Left ventricle myocardium inferior (tissue), 1 donor: ENCODE data around the gene VPS41. TPM values are rescaled to one million over a fixed set of nuclear protein-coding genes. Genes with fewer than 3 reads are reported as not detected.
"Not testable (repeated sequence)": the region's sequence is repeated elsewhere in the genome, so short reads cannot be mapped to it uniquely, and the experiment has no call there.

Experiments
- DNase-seq: peaks from one replicate; pipeline ENCODE4 v3.0.0-alpha.2; 2020
- H3K27ac ChIP-seq: fragments of 200-600 bp; replicated peaks from 2 replicates; pipeline ENCODE4 v1.8.0; 2021
- H3K27me3 ChIP-seq: fragments of 200-600 bp; 2 replicates; pipeline ENCODE4 v1.8.0; 2021; ENCODE audit warnings: low read depth
- H3K36me3 ChIP-seq: fragments of 200-600 bp; 2 replicates; pipeline ENCODE4 v1.8.0; 2021
- H3K4me1 ChIP-seq: fragments of 200-600 bp; 2 replicates; pipeline ENCODE4 v1.8.0; 2021
- H3K4me3 ChIP-seq: fragments of 200-600 bp; 2 replicates; pipeline ENCODE4 v1.8.0; 2021; ENCODE audit warnings: mild to moderate bottlenecking, moderate library complexity
- H3K9me3 ChIP-seq: fragments of 200-600 bp; replicated peaks from 2 replicates; pipeline ENCODE4 v1.8.0; 2021
- intact Hi-C: fragments of 100-400 bp; cut with micrococcal nuclease; formaldehyde crosslinking; loops from one replicate; pipeline ENCODE4 v1.11.0; 2022
- total RNA-seq: library from RNA; stranded (reverse); fragmentation: NEBNext Ultra II Directional; extraction: Animal tissue kit (Norgen Biotek cat#: 25700); gene quantifications from one replicate; pipeline ENCODE4 v1.2.1, GENCODE V29; 2021
- TF ChIP-seq, protein P1 (sequence below): fragments of 200-600 bp; IDR thresholded peaks from 2 replicates; pipeline ENCODE4 v1.8.0; 2021; ENCODE audit warnings: antibody characterized with exemption, mild to moderate bottlenecking, borderline replicate concordance
- donor health status: DM: no; HTN: yes; CAD: no; lungs with severe emphysema.

VPS41 gene
- total RNA-seq, 1 donor from 2014 or later = 43.7 TPM

- H3K36me3 ChIP-seq = no peaks in the 10 kb centered on the region
- no peak for DNase-seq
- intact Hi-C loops = no loop called here
- H3K27me3 ChIP-seq = no peaks in the 10 kb centered on the region
- no peaks in the 10 kb centered on the region for H3K9me3 ChIP-seq
- peaks cover 11% of the 10 kb centered on the region for H3K4me1 ChIP-seq
- H3K4me3 ChIP-seq = no peak overlapping the region
- TF ChIP-seq, protein P1, sequence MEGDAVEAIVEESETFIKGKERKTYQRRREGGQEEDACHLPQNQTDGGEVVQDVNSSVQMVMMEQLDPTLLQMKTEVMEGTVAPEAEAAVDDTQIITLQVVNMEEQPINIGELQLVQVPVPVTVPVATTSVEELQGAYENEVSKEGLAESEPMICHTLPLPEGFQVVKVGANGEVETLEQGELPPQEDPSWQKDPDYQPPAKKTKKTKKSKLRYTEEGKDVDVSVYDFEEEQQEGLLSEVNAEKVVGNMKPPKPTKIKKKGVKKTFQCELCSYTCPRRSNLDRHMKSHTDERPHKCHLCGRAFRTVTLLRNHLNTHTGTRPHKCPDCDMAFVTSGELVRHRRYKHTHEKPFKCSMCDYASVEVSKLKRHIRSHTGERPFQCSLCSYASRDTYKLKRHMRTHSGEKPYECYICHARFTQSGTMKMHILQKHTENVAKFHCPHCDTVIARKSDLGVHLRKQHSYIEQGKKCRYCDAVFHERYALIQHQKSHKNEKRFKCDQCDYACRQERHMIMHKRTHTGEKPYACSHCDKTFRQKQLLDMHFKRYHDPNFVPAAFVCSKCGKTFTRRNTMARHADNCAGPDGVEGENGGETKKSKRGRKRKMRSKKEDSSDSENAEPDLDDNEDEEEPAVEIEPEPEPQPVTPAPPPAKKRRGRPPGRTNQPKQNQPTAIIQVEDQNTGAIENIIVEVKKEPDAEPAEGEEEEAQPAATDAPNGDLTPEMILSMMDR = no peak
- no peak overlapping the region for H3K27ac ChIP-seq
These were observed 41.3 kb upstream of the VPS41 start for GRCh38 chr7:38950309-38950708.

DNA sequence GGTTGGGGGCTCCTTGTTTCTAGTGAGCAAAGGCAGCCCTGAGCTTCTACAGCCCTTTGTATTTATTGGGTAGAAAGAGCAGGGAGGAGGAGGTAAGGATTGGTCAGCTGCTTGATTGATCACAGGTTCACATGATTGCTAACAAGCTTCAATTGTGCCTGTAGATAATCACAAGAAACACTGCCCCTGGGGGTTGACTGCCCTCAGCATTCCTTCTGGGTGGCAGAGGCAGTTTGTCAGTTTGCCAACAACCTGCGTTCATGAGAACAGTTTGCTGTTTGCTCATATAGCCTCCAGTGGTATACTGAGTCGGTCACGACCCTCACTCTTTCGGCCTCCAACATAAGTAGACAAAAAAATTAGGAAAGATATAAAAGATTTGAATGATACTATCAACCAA lies 38.5 kb upstream of the VPS41 start:
- intact Hi-C loops, H3K36me3 ChIP-seq, H3K27me3 ChIP-seq, H3K4me3 ChIP-seq, DNase-seq, H3K9me3 ChIP-seq, H3K27ac ChIP-seq: not testable (repeated sequence)
- H3K4me1 ChIP-seq = peaks cover 11% of the 10 kb centered on the region

GRCh38 chr7:38942431-38943051 lies 33.5 kb upstream of the VPS41 start:
- intact Hi-C loops = no loop called here

DNA sequence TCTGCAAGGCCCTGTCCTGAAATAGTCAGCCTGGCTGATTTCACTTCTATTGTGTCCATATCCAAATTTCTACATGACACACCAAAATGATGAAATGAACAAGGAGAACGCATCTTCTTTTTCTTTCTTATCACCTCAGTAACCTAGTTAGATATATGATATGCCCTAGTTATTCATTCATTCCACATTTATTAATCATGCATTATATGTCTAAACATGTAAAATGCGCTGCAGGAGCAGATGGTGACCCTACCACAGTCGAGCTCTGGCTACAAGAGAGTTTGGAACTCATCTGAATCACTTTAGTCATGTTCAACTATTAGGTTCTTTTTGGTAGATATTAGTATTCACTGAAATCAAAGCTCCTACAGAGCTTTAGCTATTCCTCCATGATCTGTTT lies 31.8 kb upstream of the VPS41 start:
- TF ChIP-seq, protein P1 = no peak
- H3K27ac ChIP-seq = no peak overlapping the region
- intact Hi-C loops = no loop called here
- peaks cover 3% of the 10 kb centered on the region for H3K27me3 ChIP-seq
- H3K4me3 ChIP-seq = no peak overlapping the region
- no peak for DNase-seq
- H3K9me3 ChIP-seq = no peaks in the 10 kb centered on the region
- no peaks in the 10 kb centered on the region for H3K4me1 ChIP-seq
- no peaks in the 10 kb centered on the region for H3K36me3 ChIP-seq

More at GRCh38 chr7:38942431-38943051, 33.5 kb upstream of the VPS41 start:
- no peaks in the 10 kb centered on the region for H3K27me3 ChIP-seq
- no peaks in the 10 kb centered on the region for H3K4me1 ChIP-seq
- H3K36me3 ChIP-seq = no peaks in the 10 kb centered on the region
- DNase-seq = no peak
- H3K9me3 ChIP-seq = no peaks in the 10 kb centered on the region
- TF ChIP-seq, protein P1 = no peak
- H3K4me3 ChIP-seq = no peak overlapping the region
- H3K27ac ChIP-seq = no peak overlapping the region

DNA sequence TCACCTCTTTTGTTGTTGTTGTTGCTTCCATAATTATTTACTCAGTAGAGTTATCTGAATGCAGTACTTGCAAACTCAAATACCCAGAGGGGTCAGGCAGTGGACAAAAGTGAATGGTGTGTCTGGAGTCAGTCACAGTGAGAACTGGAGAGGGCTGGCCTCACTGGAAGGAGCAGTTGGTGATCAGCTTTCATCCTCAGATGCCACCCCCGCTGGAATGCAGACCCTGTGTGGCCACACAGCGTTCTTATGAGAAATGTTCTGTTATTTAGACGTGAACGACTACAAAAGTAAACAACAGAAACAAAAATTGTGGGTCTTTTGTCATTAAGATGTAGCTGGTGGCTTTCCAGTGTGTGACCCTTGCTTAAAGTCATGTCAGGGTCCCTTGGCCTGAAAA lies 29.6 kb upstream of the VPS41 start:
- no peak for DNase-seq
- no peak overlapping the region for H3K27ac ChIP-seq
- intact Hi-C loops = loop anchor here (10.0 kb wide), 1 partner anchor 526 kb away; no protein-coding TSS in a partner anchor

GRCh38 chr7:38938001-38938485 lies 29.1 kb upstream of the VPS41 start:
- DNase-seq = no peak
- H3K27me3 ChIP-seq = peaks cover 3% of the 10 kb centered on the region
- intact Hi-C loops = loop anchor here (10.0 kb wide), 1 partner anchor 527 kb away; no protein-coding TSS in a partner anchor
- H3K4me3 ChIP-seq = no peak overlapping the region
- H3K4me1 ChIP-seq = no peaks in the 10 kb centered on the region
- H3K27ac ChIP-seq = no peak overlapping the region
- TF ChIP-seq, protein P1 = no peak
- H3K9me3 ChIP-seq = no peaks in the 10 kb centered on the region
- H3K36me3 ChIP-seq = no peaks in the 10 kb centered on the region

More for the DNA sequence above, 29.6 kb upstream of the VPS41 start:
- H3K4me3 ChIP-seq = no peak overlapping the region
- H3K27me3 ChIP-seq = peaks cover 3% of the 10 kb centered on the region
- no peaks in the 10 kb centered on the region for H3K9me3 ChIP-seq
- TF ChIP-seq, protein P1 = no peak
- no peaks in the 10 kb centered on the region for H3K4me1 ChIP-seq
- no peaks in the 10 kb centered on the region for H3K36me3 ChIP-seq
